Calu3 (cell line): ENCODE data around the gene PPP1R14B. TPM values are rescaled to one million over a fixed set of nuclear protein-coding genes. Genes with fewer than 3 reads are reported as not detected.

Experiments used
- BruUV-seq: library from RNA; stranded (reverse); fragments of 400-500 nt; replicated peaks from 2 replicates; lab custom pipeline; 2021; lab: Mats Ljungman, UMichigan
- CTCF ChIA-PET: fragments of 300-600 bp; sonication (Branson Sonifier 250); formaldehyde crosslinking; loops from one replicate; lab custom pipeline; 2022; ENCODE audit warnings: antibody characterized with exemption; lab: Charles Lee
- DNase-seq: peaks from one replicate; pipeline ENCODE4 v3.0.0; 2022
- H3K27ac Mint-ChIP-seq: one replicate; pipeline ENCODE4 v1.8.0; 2022; ENCODE audit warnings: mixed read lengths; ENCODE audit not compliant: unreplicated experiment
- H3K27me3 Mint-ChIP-seq: one replicate; pipeline ENCODE4 v1.8.0; 2022; ENCODE audit warnings: mixed read lengths; ENCODE audit not compliant: unreplicated experiment
- H3K36me3 Mint-ChIP-seq: one replicate; pipeline ENCODE4 v1.8.0; 2022; ENCODE audit warnings: mild to moderate bottlenecking, moderate library complexity, mixed read lengths; ENCODE audit not compliant: insufficient read depth, unreplicated experiment
- H3K4me1 Mint-ChIP-seq: one replicate; pipeline ENCODE4 v1.8.0; 2022; ENCODE audit warnings: mild to moderate bottlenecking, low read depth, mixed read lengths; ENCODE audit not compliant: unreplicated experiment
- H3K4me3 Mint-ChIP-seq: one replicate; pipeline ENCODE4 v1.8.0; 2022; ENCODE audit warnings: mild to moderate bottlenecking, low read depth, moderate library complexity, mixed read lengths; ENCODE audit not compliant: unreplicated experiment
- H3K9me3 Mint-ChIP-seq: one replicate; pipeline ENCODE4 v1.8.0; 2022; ENCODE audit warnings: low read depth, mixed read lengths; ENCODE audit not compliant: unreplicated experiment
- intact Hi-C: fragments of 100-400 bp; cut with micrococcal nuclease; formaldehyde crosslinking; loops from one replicate; pipeline ENCODE4 v1.10.0; 2022; ENCODE audit not compliant: unreplicated experiment
- total RNA-seq: library from RNA; stranded (reverse); gene quantifications from 2 replicates; pipeline ENCODE4 v1.2.3, GENCODE V29; 2022
- TF ChIP-seq, protein P1 (sequence below): fragments of 200-600 bp; IDR thresholded peaks from one replicate; pipeline ENCODE4 v1.8.0; 2022; ENCODE audit warnings: antibody characterized with exemption; ENCODE audit not compliant: unreplicated experiment

The PPP1R14B gene
- total RNA-seq, 1 experiment from 2014 or later, result 334 TPM

DNA sequence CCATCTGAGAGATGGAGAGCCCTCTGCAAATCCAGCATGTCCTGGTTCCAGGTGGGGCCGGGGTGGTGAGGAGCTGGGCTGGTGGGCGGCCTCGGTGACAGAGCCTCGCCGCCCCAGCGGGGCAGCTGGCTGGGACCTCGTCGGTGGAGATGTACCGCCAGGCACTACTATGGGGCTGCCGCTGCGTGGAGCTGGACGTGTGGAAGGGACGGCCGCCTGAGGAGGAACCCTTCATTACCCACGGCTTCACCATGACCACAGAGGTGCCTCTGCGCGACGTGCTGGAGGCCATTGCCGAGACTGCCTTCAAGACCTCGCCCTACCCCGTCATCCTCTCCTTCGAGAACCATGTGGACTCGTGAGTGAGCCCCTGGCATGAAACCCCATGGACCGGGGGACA lies 11.6 kb upstream of the PPP1R14B start:
- CTCF ChIA-PET, result interaction anchor here (0.5 to 0.7 kb wide), 2 partner anchors 31 to 610 kb away, joined by 3 read pairs; no protein-coding TSS in a partner anchor
- H3K9me3 Mint-ChIP-seq, result no peaks in the 10 kb centered on the region
- TF ChIP-seq, protein P1, sequence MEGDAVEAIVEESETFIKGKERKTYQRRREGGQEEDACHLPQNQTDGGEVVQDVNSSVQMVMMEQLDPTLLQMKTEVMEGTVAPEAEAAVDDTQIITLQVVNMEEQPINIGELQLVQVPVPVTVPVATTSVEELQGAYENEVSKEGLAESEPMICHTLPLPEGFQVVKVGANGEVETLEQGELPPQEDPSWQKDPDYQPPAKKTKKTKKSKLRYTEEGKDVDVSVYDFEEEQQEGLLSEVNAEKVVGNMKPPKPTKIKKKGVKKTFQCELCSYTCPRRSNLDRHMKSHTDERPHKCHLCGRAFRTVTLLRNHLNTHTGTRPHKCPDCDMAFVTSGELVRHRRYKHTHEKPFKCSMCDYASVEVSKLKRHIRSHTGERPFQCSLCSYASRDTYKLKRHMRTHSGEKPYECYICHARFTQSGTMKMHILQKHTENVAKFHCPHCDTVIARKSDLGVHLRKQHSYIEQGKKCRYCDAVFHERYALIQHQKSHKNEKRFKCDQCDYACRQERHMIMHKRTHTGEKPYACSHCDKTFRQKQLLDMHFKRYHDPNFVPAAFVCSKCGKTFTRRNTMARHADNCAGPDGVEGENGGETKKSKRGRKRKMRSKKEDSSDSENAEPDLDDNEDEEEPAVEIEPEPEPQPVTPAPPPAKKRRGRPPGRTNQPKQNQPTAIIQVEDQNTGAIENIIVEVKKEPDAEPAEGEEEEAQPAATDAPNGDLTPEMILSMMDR, result no peak
- DNase-seq, result no peak
- no peaks in the 10 kb centered on the region for H3K27me3 Mint-ChIP-seq
- H3K4me3 Mint-ChIP-seq, result no peak overlapping the region
- no peaks in the 10 kb centered on the region for H3K4me1 Mint-ChIP-seq
- intact Hi-C loops, result no loop called here
- H3K36me3 Mint-ChIP-seq, result peaks cover 39% of the 10 kb centered on the region
- H3K27ac Mint-ChIP-seq, result no peak overlapping the region
- BruUV-seq, result no TSS peak

DNA sequence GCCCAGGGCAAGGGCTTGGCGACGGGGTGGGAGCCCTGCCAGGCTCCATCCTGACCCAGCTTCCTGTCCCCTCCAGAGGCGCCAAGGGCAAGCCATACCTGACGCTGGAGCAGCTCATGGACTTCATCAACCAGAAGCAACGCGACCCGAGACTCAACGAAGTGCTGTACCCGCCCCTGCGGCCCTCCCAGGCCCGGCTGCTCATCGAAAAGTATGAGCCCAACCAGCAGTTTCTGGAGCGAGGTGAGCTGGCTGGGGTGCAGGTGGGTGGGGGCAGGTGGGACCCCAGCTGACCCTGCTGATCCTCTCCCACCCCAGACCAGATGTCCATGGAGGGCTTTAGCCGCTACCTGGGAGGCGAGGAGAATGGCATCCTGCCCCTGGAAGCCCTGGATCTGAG lies 9.6 kb upstream of the PPP1R14B start:
- BruUV-seq, result no TSS peak
- no peak overlapping the region for H3K4me3 Mint-ChIP-seq
- intact Hi-C loops, result no loop called here
- peaks cover 46% of the 10 kb centered on the region for H3K36me3 Mint-ChIP-seq
- no peak for DNase-seq
- H3K27me3 Mint-ChIP-seq, result no peaks in the 10 kb centered on the region
- CTCF ChIA-PET, result no interaction called here
- H3K9me3 Mint-ChIP-seq, result no peaks in the 10 kb centered on the region
- TF ChIP-seq, protein P1, result no peak
- H3K4me1 Mint-ChIP-seq, result no peaks in the 10 kb centered on the region
- H3K27ac Mint-ChIP-seq, result no peak overlapping the region

DNA sequence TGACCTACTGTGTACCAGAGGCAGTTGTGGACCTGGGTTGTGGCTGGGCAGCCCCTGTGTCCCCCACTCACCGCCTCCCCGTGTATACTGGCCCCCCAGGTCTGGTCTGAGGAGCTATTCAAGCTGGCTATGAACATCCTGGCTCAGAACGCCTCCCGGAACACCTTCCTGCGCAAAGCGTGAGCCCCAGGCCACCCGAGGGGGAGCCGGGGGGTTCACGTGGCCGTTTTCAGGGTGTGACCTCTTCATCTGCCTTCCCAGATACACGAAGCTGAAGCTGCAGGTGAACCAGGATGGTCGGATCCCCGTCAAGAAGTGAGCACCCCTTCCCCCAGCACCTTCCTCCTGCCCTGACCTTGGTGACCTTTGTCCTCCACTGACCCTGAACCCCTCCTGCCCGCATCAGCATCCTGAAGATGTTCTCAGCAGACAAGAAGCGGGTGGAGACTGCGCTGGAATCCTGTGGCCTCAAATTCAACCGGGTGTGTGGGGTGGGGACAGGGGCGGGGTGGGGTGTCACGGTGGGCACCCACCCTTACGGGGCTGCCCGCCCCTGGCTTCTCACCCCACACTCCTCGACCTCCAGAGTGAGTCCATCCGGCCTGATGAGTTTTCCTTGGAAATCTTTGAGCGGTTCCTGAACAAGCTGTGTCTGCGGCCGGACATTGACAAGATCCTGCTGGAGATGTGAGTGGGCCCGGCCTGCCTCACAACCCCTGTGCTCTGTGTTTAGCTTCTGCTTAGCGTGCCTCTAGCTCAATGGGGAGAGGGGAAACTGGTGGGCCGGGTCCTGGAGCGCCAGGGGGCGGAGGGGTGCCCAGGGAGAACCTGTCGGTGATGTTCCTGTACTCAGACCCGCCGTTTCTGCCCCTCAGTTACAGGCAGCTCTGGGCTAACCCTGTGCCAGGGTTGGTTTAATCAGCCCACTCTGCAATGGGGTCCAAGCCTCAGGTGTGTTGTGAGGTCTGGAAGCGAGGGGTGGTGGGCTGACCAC lies 8.7 kb upstream of the PPP1R14B start:
- H3K4me3 Mint-ChIP-seq, result no peak overlapping the region
- TF ChIP-seq, protein P1, result no peak
- no peaks in the 10 kb centered on the region for H3K27me3 Mint-ChIP-seq
- peaks cover 54% of the 10 kb centered on the region for H3K36me3 Mint-ChIP-seq
- CTCF ChIA-PET, result interaction anchor here (0.6 kb wide), 1 partner anchor 40 kb away, joined by 10 read pairs; no protein-coding TSS in a partner anchor
- BruUV-seq, result no TSS peak
- no peak overlapping the region for H3K27ac Mint-ChIP-seq
- H3K9me3 Mint-ChIP-seq, result no peaks in the 10 kb centered on the region
- no peak for DNase-seq
- H3K4me1 Mint-ChIP-seq, result no peaks in the 10 kb centered on the region
- intact Hi-C loops, result no loop called here

DNA sequence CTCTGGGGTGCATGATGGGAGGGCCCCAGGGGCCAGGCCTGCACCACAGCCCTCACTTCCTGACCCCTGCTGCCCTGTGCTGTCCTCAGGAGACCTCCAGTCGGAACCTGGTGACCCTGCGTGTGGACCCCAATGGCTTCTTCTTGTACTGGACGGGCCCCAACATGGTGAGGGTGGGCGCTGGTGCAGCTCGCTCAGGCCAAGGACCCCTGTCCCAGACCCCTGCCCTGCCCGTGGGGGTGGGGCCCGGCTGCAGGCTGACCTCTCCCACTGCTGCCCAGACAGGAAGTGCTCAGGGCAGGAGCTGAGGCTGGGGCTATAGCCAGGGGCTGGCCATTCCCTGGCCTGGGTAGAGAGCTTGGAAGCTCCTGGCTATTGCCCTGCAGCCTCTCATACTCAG lies 7.6 kb upstream of the PPP1R14B start:
- H3K27me3 Mint-ChIP-seq, result no peaks in the 10 kb centered on the region
- peaks cover 53% of the 10 kb centered on the region for H3K36me3 Mint-ChIP-seq
- H3K9me3 Mint-ChIP-seq, result no peaks in the 10 kb centered on the region
- H3K27ac Mint-ChIP-seq, result no peak overlapping the region
- intact Hi-C loops, result no loop called here
- CTCF ChIA-PET, result interaction anchor here (0.6 kb wide), 1 partner anchor 41 kb away, joined by 10 read pairs; no protein-coding TSS in a partner anchor
- H3K4me1 Mint-ChIP-seq, result no peaks in the 10 kb centered on the region
- H3K4me3 Mint-ChIP-seq, result no peak overlapping the region
- TF ChIP-seq, protein P1, result no peak
- BruUV-seq, result no TSS peak
- DNase-seq, result no peak
